ENCODE measurements around the gene KIFC1.
"Not testable (repeated sequence)": the region's sequence is repeated elsewhere in the genome, so short reads cannot be mapped to it uniquely, and the experiment has no call there.

The KIFC1 gene

DNA sequence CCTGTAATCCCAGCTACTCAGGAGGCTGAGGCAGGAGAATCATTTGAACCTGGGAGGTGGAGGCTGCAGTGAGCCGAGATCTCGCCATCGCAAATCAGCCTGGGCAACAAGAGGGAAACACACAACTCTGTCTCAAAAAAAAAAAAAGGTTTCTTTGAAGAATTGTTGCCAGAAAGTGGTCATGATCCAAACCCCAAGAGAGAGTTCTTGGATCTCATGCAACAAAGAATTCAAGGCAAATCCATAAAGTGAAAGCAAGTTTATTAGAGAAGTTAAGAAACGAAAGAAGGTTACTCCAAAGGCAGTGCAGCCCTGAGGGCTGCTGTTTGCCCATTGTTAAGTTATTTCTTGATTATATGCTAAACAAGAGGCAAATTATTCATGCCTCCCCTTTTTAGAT, 14.5 kb upstream of the KIFC1 start:
- no peak for DNase-seq

DNA sequence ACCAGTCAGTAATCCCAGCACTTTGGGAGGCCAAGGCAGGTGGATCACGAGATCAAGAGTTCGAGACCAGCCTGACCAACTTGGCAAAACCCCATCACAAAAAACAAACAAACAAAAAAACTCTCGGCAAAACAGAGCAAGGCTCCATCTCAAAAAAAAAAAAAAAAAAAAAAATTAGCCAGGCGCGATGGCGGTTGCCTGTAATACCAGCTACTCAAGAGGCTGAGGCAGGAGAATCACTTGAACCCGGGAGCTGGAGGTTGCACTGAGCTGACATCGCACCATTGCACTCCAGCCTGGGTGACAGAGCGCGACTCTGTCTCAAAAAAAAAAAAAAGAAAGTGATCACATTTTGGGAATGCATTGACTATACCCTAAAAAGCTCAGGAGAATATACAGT, 12.4 kb upstream of the KIFC1 start:
- DNase-seq, result not testable (repeated sequence)

- DNase-seq, result no peak
These were observed 11.2 kb upstream of the KIFC1 start for GRCh38 chr6:33380272-33380981.

DNA sequence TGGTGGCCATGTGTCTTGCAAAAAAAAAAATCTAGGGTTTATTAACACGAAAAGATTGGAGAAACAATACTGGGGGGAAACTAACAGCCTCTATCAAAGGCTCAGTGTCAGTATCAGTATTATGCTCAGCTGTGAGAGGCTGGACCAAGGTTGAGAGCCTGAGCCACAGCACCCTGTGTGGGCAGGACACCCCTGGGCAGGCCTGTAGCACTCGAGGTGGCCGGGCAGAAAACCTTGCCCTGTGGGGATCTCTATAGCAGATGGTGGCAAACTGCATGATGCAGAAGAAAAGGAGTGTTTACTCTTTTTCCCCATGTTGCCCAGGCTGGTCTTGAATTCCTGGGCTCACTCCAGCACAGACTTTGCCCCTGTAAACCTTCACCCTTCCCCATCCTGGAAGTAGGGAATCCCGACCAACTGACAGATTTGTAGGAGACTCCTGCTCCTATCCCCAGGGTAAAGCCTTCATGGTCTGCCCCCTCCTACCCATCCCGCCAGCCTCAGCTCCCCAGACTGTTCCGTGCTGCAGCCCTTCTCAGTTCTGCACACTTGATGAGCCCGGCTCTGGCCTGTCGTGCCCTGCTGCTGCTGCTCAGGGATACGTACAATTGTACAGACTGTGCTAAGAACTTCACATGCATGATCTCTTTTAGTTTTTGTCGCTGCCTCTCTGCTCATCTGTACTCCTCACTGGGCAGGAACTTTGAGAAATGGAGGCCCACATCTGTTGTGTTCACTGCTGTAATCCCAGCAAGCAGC, 8.0 kb upstream of the KIFC1 start:
- DNase-seq, result no peak

DNA sequence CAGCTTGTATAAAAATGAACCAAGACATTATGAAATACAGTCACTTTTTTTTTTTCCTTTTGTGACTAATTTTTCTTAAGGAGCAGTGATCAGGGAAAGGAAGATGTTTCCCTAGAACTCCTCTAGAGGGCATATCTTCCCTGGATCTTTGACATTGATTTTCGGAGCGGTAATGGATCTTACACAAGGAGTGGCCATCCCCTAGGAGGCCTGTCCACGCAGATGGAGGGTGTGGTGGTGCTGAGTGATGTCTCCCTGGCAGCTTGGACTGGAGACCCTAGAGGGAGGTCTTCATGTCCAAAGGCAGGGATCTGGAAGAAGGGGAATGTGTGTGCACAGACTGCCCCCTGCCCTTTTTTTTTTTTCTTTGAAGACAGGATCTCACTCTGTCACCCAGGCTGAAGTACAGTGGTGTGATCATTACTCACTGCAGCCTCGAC, 7.0 kb upstream of the KIFC1 start:
- no peak for DNase-seq

GRCh38 chr6:33390173-33390572, 1.4 kb upstream of the KIFC1 start:
- no peak for DNase-seq

GRCh38 chr6:33390767-33391277, 801 bp upstream of the KIFC1 start:
- DNase-seq, result no peak

DNA sequence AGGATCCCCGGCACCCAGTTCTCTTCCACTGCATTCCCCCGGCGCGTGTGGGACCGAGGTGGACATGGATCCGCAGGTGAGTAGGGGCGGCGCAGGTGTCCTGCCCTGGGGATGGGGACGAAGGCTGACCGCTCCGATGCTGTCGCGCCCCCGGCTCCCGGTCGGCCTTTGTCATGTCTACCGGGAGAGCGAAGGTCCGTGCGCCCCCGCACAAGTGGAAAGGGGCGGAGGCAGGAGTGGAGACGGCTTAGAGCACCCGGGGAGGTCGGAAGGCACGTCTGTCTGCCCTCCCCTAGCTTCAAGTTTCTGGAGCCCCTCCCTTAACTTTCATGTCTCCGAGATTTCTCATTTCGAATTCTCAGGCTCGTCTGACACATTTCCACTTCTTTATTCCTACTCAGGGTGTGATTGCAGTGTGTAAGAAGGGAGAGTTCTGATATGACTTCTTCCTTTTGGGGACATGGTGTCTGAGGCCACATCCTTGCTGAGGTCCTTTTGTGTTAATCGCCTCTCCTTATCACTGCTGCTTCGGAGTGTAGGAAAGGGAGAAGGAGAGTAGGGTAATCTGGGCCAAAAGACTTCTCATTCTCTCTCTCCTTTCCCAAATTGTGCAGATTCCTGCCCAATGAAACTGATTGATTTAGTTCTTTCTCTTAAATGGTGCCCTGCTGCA, 435 bp downstream of the KIFC1 start:
- DNase-seq, result no peak

GRCh38 chr6:33392595-33392948, 949 bp downstream of the KIFC1 start:
- DNase-seq, result no peak

- no peak for DNase-seq
These were observed 1.4 kb downstream of the KIFC1 start for GRCh38 chr6:33392979-33393378.

DNA sequence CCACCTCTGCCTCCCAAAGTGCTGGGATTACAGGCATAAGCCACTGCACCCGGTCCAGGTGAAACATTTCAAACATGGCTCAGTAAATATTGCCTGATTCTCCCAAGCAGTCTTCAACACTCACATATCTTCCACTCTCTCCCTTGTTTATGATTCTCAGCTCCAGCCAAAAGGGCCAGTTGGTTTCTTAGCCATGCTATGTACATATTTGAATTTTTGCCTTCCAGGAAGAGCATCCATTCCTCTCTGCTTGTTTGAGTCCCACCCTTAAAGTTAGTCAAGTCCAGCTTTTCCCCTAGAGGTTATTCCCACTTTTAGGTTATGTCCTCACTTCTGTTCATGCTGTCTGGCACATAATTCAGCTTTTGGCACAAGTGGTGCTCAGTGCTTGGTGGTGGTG, 5.9 kb downstream of the KIFC1 start:
- DNase-seq, result no peak

DNA sequence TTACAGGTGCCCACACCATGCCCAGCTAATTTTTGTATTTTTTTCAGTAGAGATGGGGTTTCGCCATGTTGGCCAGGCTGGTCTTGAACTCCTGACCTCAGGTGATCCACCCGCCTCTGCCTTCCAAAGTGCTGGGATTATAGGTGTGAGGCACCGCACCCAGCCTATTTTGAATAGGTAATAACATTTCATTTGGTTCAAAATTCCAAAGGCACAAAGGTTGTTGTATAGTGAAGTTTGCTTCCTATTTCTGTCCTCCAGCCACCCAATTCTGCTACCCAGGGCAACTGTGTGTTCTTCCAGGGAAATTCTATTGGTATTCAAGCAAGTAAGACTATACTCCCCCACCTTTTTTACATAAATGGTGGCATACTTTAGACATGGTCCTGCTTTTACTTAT, 7.0 kb downstream of the KIFC1 start:
- not testable (repeated sequence) for DNase-seq

- DNase-seq, result not testable (repeated sequence)
These were observed 8.3 kb downstream of the KIFC1 start for GRCh38 chr6:33399881-33400280.

DNA sequence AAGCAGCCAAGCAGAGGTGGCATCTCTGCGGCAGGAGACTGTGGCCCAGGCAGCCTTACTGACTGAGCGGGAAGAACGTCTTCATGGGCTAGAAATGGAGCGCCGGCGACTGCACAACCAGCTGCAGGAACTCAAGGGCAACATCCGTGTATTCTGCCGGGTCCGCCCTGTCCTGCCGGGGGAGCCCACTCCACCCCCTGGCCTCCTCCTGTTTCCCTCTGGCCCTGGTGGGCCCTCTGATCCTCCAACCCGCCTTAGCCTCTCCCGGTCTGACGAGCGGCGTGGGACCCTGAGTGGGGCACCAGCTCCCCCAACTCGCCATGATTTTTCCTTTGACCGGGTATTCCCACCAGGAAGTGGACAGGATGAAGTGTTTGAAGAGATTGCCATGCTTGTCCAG, 13.3 kb downstream of the KIFC1 start:
- DNase-seq, result no peak

- no peak for DNase-seq
These were observed 13.8 kb downstream of the KIFC1 start for GRCh38 chr6:33405386-33405940.

DNA sequence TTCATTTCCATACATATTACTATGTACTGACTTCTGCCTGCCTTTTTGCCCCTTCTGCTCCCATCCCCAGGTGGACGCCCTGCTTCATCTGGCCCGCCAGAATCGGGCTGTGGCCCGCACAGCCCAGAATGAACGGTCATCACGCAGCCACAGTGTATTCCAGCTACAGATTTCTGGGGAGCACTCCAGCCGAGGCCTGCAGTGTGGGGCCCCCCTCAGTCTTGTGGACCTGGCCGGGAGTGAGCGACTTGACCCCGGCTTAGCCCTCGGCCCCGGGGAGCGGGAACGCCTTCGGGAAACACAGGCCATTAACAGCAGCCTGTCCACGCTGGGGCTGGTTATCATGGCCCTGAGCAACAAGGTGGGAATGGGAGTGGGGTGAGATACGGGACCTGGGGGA, 14.5 kb downstream of the KIFC1 start:
- DNase-seq, result no peak

- no peak for DNase-seq
These were observed 15.6 kb downstream of the KIFC1 start for GRCh38 chr6:33407132-33407718.

DNA sequence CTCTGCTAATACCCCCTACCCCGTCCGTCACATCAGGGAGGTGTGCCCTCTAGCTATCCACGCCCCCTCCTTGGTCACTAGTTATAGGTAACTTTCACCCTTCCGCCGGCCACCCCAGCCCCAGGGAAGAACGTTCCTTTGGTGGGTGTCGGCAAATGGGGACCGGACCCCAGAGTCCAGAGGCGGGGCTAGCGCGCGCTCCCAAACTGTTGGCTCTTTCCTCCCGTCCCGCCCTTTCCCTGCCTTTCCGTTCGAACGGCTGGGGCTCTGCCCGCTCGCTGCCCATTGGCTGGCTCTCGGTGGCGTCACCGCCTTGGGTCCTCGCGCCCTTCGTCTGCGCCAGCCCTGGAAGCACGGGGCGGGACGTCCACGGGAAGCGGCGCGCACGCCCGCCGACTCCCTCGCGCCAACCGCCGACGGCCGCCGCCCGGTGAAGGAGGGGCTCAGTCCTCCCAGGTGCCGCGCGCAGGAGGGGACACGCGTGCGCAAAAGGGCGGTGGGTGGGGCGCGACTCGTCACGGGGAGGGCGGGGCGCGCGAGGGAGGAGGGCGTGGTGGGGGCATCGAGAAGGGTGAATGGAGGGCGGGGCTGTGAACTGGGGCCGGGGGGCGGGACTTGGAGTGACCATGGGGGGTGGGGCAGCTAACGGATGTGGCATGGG, 18.6 kb downstream of the KIFC1 start:
- peak; percentile 64 for DNase-seq

DNA sequence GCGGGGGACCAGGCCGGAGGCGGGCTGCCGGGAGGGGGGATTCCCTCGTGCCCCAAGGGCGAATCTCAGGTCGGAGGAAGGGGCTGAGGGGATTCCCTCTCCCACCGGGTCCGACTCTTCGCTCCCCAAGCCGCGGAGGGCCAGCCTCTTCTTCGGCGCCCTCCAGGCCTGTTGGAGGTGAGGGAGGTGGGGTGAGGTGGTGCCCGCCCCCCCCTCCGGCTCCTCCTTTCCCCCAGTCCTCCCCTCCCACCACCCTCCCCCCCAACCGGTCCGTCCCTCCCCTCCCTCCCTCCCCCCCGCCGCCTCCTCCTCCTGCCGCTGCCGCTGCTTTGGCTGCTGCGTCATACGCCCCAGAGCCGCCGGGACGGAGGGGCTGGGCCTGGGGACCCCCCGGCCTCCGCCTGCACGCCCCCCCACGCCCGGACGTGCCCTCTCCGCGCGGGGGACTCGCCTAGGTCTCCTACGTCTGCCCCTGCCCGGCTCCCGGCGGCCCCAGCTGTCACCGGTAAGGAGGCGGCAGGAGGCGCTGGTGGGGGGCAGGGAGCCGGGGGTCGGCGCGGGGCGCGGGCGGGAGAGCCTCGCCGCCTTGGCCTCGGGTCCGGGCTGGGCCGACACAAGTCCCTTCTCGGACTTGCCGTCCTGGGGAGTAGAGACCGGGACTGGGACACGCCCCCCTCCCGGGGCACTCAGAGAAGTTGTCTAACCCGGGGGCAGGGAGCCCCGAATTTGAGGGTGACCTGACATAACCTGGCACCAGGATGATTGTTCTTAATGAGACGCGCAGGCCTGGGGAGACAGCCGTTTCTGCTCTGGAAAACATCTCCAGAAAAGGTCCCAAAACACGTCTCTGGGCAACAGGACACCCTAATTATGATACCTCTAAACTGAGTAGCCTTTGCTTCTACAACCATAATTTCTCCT, 19.3 kb downstream of the KIFC1 start, which contains the start of gene PHF1:
Gene PHF1, plus strand, starts transcription at position 304 of the 921 bp plus-strand sequence. CDS start 1,250 bp downstream, outside the sequence.
- no peak for DNase-seq

DNA sequence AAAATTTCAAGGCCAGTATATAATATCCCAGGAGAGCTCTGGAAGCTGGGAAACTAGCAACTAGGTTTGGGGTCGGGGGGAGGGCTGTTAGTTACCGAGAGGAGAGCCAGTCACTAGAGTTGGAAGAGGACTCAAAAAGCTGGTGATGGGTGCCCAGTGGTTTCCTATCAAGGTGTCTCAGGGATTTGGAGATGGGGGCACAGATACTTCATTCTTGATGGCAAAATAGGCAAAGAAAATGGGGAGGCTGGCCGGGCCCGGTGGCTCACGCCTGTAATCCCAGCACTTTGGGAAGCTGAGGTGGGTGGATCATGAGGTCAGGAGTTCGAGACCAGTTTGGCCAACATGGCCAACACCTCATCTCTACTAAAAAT, 20.0 kb downstream of the KIFC1 start:
- DNase-seq, result no peak
